Spinal cord (tissue), 10 donors: Measurements from ENCODE around the gene PXDC1. TPM values are rescaled to one million over a fixed set of nuclear protein-coding genes. Genes with fewer than 3 reads are reported as not detected.

Source experiments
- DNase-seq, 6 donors: peaks; one replicate each; pipeline versions ENCODE4 v3.0.0 to v3.0.0-alpha.2; 2013 to 2015; ENCODE audit warnings: low spot score in 6 of 6, low read depth in 4 of 6
- H3K27ac ChIP-seq: one replicate; pipeline ENCODE4 v1.5.1; 2013; ENCODE audit warnings: low read depth, low read length, control low read depth
- H3K27me3 ChIP-seq: one replicate; pipeline ENCODE4 v1.6.1; 2013; ENCODE audit warnings: low read length; ENCODE audit not compliant: control insufficient read depth, insufficient read depth
- H3K36me3 ChIP-seq: one replicate; pipeline ENCODE4 v1.6.1; 2013; ENCODE audit warnings: low read length; ENCODE audit not compliant: control insufficient read depth, insufficient read depth
- H3K4me1 ChIP-seq: one replicate; pipeline ENCODE4 v1.6.1; 2013; ENCODE audit warnings: low read length; ENCODE audit not compliant: control insufficient read depth, insufficient read depth
- H3K4me3 ChIP-seq: one replicate; pipeline ENCODE4 v1.5.1; 2013; ENCODE audit warnings: low read depth, low read length, control low read depth
- H3K9me3 ChIP-seq: one replicate; pipeline ENCODE4 v1.6.1; 2013; ENCODE audit warnings: low read length; ENCODE audit not compliant: control insufficient read depth, insufficient read depth
- WGBS: methylation state at CpG from one replicate; pipeline ENCODE4 v1.1.5; 2013; ENCODE audit warnings: missing lambda C conversion rate; ENCODE audit not compliant: insufficient coverage; 5-methylcytosine and 5-hydroxymethylcytosine counted together
- polyA plus RNA-seq, 2 donors: library from polyadenylated mRNA; unstranded; fragments of 120-200 nt; gene quantifications; one replicate each; pipeline ENCODE4 v1.2.1, GENCODE V29; 2013; ENCODE audit not compliant: insufficient read length in 2 of 2
- total RNA-seq, 2 donors: library from RNA; depleted of rRNA in 1 of 2; stranded (reverse); fragments of 120-200 nt in 1 of 2; fragments of >200 nt in 1 of 2; gene quantifications; one replicate each; pipeline versions ENCODE4 v1.2.3 to v1.2.4, GENCODE V29; 2013 to 2014
- donor health status: healthy.

PXDC1 gene
- total and polyA plus RNA-seq, 4 donors, result 14.4 to 30.7 (median 22.6) TPM

DNA sequence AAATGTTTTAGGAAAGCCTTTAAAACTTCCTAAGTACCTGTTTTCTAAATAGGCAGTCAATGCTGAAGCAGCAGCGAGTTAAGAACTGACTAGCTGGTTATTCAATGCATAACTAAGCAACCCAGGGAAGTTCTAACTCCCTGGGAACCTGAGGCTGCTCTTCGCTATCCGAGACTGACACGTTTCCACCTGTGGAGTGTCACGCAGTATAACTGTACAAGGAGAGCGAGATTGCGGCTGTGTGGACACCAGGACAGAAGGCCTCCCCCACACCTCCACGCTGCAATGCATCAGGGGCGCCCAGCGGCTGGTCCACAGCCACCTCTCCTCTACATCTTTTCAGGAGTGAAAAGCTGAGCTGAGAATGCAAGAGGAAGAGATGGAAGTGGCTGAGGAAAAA lies 8.0 kb downstream of the PXDC1 start:
- Histone ChIP-seq H3K9me3 (no peaks in the 10 kb centered on the region), H3K27me3 (no peaks in the 10 kb centered on the region), H3K27ac (peak overlapping the region; percentile 19), H3K36me3 (peaks cover 12% of the 10 kb centered on the region), H3K4me3 (no peak overlapping the region), H3K4me1 (peaks cover 64% of the 10 kb centered on the region)
- DNase-seq, result no peak
- 89% methylated on average over 4 of the region's 10 CpGs for WGBS

DNA sequence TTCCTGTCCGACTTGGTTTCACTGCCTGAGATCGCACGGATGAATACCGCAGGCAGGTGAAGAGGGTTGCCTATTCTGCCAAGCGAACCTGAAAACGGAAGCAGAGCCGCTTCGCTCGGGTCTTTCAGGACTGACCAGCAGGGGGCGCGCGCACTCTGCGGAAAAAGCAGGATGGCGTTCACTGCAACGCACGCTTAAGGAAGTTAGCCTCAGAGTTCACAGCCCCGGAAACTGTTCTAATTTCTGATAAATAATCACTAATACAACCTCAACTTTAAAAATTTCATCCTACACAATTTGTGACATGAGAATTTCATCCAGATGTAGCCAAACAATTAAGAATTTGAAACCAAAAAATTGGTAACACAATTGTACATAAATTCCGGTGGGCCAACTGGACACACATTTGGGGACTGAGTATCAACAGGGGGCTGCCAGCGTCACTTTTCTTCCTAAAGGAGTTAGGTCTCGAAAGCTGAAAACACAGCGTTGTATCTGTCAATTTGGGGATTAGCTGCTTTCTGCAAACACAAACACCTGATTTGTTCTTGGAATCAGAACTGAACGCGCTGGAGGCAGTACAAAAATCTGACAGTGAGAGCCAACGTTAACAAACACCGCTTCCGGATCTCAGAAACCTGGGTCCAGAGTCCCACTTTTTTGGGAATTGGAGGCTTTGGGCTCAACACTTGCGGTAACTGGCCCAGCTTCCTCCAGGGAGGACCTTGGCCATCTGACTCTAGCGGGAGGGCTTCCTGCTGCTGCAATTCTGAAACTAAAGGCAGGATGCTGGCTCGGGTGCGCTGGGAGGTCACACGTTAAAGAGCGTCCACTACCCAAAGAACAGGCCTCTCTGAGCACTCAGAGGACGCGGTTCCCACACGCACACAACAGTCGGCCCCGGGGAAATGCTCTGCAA lies 8.8 kb downstream of the PXDC1 start:
- peak in 5 of 6 donors; percentile 64 to 94 (median 75) for DNase-seq
- Histone ChIP-seq H3K4me3 (peak overlapping the region; percentile 19), H3K27ac (peak overlapping the region; percentile 19), H3K36me3 (peaks cover 16% of the 10 kb centered on the region), H3K9me3 (no peaks in the 10 kb centered on the region), H3K4me1 (peaks cover 62% of the 10 kb centered on the region), H3K27me3 (no peaks in the 10 kb centered on the region)
- 17% methylated on average over 35 of the region's 37 CpGs for WGBS

DNA sequence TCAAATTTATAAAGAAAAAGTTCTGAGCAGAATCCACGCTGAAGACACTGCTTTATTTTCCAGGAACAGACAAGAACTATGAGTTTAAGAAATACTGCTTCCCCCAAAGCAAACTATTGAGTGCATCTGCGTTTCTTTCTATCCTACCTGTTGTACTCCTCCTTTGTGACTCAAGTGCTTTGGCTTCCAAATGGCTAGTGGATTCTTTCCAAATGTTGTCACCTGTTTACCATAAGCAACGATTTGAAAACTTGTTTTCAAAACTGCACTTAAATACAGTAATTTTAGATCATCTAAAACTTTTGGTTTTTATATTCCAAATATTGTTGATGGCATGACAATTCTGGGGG lies 9.5 kb downstream of the PXDC1 start:
- Histone ChIP-seq H3K27me3 (no peaks in the 10 kb centered on the region), H3K4me1 (peaks cover 58% of the 10 kb centered on the region), H3K4me3 (peak overlapping the region; percentile 19), H3K9me3 (no peaks in the 10 kb centered on the region), H3K27ac (no peak overlapping the region), H3K36me3 (peaks cover 23% of the 10 kb centered on the region)
- no peak for DNase-seq
- 28% methylated on average over 2 of the region's 3 CpGs for WGBS

DNA sequence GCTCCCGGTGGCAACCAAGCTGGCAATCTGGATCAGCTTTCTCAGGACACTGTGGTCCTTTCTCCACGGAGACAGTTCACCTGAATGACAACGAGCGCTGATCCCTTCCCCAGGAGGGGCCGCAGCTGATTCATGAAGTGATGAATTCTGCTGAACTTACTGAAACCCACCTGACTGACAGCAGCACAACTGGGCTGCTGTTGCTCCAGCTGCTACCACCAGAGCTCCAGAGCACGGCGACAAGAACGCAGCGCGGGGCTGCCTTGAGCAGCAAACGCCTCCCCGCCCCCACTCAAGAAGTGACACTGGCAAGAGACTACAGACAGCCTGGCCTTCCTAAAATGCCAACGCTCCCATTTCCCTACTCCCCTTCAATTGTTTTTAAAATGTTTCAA lies 10.0 kb downstream of the PXDC1 start:
- WGBS, result 73% methylated on average over 10 of the region's 13 CpGs
- Histone ChIP-seq H3K9me3 (no peaks in the 10 kb centered on the region), H3K27me3 (no peaks in the 10 kb centered on the region), H3K4me3 (no peak overlapping the region), H3K36me3 (peaks cover 23% of the 10 kb centered on the region), H3K27ac (no peak overlapping the region), H3K4me1 (peaks cover 54% of the 10 kb centered on the region)
- DNase-seq, result no peak

DNA sequence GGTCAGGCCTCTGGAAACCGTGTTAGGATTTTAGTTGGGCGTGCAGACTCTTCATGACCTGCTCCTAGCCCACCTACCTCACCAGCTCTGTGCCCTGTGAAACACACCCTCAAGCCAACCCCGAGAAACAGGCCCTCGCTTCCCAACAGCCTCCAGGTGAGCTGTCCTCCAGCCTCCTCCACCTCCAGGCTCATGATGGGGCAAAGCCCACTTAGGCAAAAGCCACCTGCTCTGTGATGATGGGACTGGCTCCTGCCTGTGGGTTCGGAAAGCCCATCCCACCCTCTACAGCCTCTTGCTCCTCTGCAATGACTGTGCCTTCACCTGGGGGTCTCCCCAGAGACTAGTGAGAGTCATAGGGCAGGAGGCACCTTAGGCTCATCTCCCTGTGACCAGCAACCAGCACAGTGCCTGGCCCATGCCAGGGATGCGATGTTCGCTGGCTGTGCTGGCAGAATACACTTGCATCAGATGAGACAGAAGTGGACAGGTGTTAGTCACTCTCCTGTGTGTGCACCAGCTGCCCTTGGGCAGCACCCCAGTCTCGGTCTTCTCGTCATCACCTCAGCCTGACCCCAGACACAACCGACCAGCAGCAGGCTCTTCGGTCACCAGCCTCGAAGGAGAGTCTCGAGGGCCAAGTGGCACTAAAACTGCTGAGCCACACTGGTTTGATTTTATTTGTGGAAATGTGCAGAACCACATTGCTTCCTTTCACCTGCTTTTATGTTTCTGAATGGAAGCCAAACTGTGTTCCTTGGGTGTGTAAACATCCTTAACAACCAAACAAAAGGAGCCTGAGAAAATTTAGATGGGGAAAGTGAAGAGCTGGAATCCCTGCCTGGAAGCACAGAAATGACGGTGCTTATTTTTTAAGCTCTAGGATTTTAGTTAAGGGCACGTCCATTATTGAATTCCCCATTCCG lies 10.7 kb downstream of the PXDC1 start:
- Histone ChIP-seq H3K4me1 (peaks cover 49% of the 10 kb centered on the region), H3K4me3 (no peak overlapping the region), H3K27me3 (no peaks in the 10 kb centered on the region), H3K9me3 (no peaks in the 10 kb centered on the region), H3K27ac (peak overlapping the region; percentile 6), H3K36me3 (peaks cover 24% of the 10 kb centered on the region)
- 77% methylated on average over 10 of the region's 16 CpGs for WGBS
- no peak for DNase-seq

DNA sequence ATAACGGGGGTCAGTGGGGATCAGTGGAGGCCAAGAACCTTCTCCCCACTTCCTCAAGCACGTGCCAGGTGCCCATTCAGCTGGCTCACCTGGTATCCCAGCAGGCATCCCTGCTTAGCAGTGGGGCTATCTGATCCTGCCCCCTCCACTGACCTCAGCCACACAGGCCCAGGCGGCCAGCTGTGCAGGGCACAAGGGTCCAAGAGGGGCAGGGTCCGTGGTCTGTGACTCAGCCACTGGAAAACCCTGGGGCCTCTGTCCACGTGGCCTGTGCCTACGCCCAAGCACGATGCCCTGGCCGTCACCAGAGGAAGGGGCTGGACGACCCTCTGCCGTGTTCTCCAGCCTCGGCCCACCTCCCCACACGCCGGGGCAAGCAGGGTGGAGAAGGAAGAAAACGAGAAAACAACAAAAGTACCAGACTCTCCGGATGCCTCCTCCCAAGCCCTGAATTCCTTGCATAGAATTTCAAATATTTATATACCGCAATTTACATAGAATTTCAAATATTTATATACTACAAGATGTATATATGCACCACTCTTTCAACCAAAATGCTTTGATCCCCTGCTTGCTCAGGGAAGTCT lies 12.1 kb downstream of the PXDC1 start:
- Histone ChIP-seq H3K27ac (no peak overlapping the region), H3K9me3 (no peaks in the 10 kb centered on the region), H3K4me3 (no peak overlapping the region), H3K4me1 (peaks cover 43% of the 10 kb centered on the region), H3K36me3 (peaks cover 27% of the 10 kb centered on the region), H3K27me3 (no peaks in the 10 kb centered on the region)
- 90% methylated on average over 9 of the region's 16 CpGs for WGBS
- no peak for DNase-seq

DNA sequence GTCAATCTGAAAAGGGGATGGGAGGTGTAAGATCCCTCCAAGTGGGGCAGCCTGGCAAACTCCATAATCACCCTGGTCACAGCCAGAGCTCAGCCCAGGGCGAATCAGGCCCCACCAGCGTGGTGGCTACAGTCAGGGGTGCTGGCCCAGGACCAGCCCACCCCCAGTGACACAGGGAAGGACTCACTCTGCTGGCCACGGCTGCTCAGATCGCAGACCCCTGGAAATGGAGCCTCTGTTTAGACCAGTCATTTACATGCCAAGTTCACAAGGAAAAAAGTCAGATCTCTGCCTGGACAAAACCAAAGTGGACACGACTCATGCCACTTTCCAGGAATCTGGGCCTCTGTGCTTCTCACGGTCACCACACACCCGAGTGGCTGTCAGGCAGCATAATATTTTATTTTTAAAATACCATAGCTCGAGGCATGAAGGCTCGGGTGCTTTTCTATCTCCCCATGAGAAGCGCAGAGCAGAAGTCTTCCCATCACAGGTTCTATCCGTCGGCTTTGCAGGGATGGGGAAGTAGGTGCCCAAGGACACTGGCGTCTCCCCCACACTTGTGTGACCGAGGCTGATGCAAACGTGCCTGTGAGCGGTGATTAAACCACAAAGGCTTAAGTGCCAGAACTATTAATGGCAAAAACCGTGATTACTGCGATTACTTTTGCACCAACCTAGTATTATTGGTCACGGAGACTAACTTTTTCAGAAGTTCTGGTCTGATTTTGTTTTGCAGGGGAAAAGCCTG lies 13.0 kb downstream of the PXDC1 start:
- 76% methylated on average over 12 of the region's 19 CpGs for WGBS
- no peaks in the 10 kb centered on the region for H3K27me3 ChIP-seq
- peaks cover 30% of the 10 kb centered on the region for H3K36me3 ChIP-seq

DNA sequence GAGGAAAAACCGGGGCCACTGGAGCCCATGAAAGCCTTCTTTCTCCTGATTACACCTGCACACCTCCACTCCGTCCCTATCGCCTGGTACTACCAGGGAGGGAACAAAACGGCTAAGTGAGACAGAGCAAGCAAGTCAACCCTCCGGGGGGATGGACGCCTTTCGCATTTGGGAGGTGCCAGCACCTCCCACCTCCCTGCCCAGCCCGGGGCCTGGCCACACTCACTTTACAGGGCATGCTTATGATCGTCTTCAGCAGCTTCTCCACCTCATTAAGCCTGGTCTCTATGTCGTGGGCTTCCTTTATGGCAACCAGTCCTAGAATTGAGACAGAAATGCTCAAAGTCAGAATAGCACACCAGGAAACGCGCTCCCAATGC lies 13.7 kb downstream of the PXDC1 start:
- Histone ChIP-seq H3K27ac (no peak overlapping the region), H3K4me3 (no peak overlapping the region), H3K36me3 (peaks cover 35% of the 10 kb centered on the region), H3K4me1 (peaks cover 30% of the 10 kb centered on the region), H3K27me3 (no peaks in the 10 kb centered on the region), H3K9me3 (no peaks in the 10 kb centered on the region)
- no peak for DNase-seq
- 81% methylated on average over 12 of the region's 12 CpGs for WGBS

More for the DNA sequence above, 13.0 kb downstream of the PXDC1 start:
- Histone ChIP-seq H3K4me1 (peaks cover 34% of the 10 kb centered on the region), H3K9me3 (no peaks in the 10 kb centered on the region), H3K27ac (no peak overlapping the region), H3K4me3 (no peak overlapping the region)
- no peak for DNase-seq
